ENCODE data around the gene HIF1A.
"Not testable (repeated sequence)": the region's sequence is repeated elsewhere in the genome, so short reads cannot be mapped to it uniquely, and the experiment has no call there.

The HIF1A gene

GRCh38 chr14:61751475-61751989 is 56.2 kb downstream of the HIF1A start:
- H4K20me1 ChIP-seq (ENCODE audit: insufficient read depth, low read length): peaks cover 9% of the 10 kb centered on the region; the same call in 1 of the 2 replicates
- TF ChIP-seq CTCF (IDR thresholded peaks at IDR 0.05; ENCODE audit: low read depth, low read length): no peak
- no peak for TF ChIP-seq EZH2phosphoT487 (IDR thresholded peaks at IDR 0.05; ENCODE audit: low read depth)
- H3K9me3 ChIP-seq (ENCODE audit: insufficient read depth, low read length): no peaks in the 10 kb centered on the region
- peak overlapping the region; percentile 71 for H3K4me2 ChIP-seq (ENCODE audit: low read length)
- peak overlapping the region; percentile 89 for H3K4me3 ChIP-seq (ENCODE audit: low read length)
- no peak overlapping the region for H2AFZ ChIP-seq (ENCODE audit: low read depth, low read length)
- H3K4me1 ChIP-seq (ENCODE audit: low read length): peaks cover 44% of the 10 kb centered on the region
- H3K27me3 ChIP-seq (ENCODE audit: low read depth, low read length): no peaks in the 10 kb centered on the region
- H3K27ac ChIP-seq (ENCODE audit: low read length): peak overlapping the region; percentile 60
- H3K79me2 ChIP-seq (ENCODE audit: low read length): peaks cover 34% of the 10 kb centered on the region
- H3K9ac ChIP-seq (ENCODE audit: low read length): peak overlapping the region; percentile 70
- H3K36me3 ChIP-seq (replicated peaks; ENCODE audit: low read depth, low read length): peaks cover 48% of the 10 kb centered on the region

GRCh38 chr14:61752626-61753025 is 57.3 kb downstream of the HIF1A start:
- Histone ChIP-seq H3K9ac (ENCODE audit: low read length) (no peak overlapping the region), H3K27ac (ENCODE audit: low read length) (peak overlapping the region; percentile 53), H3K4me3 (ENCODE audit: low read length) (peak overlapping the region; percentile 89), H3K4me2 (ENCODE audit: low read length) (peak overlapping the region; percentile 71), H3K79me2 (ENCODE audit: low read length) (peaks cover 23% of the 10 kb centered on the region), H3K4me1 (ENCODE audit: low read length) (peaks cover 42% of the 10 kb centered on the region), H3K36me3 (replicated peaks; ENCODE audit: low read depth, low read length) (peaks cover 37% of the 10 kb centered on the region), H3K27me3 (ENCODE audit: low read depth, low read length) (no peaks in the 10 kb centered on the region), H3K9me3 (ENCODE audit: insufficient read depth, low read length) (no peaks in the 10 kb centered on the region), H4K20me1 (ENCODE audit: insufficient read depth, low read length) (no peaks in the 10 kb centered on the region), H2AFZ (ENCODE audit: low read depth, low read length) (no peak overlapping the region)
- TF ChIP-seq EZH2phosphoT487 (IDR thresholded peaks at IDR 0.05; ENCODE audit: low read depth) (no peak), CTCF (IDR thresholded peaks at IDR 0.05; ENCODE audit: low read depth, low read length) (no peak)

- Histone ChIP-seq H3K27ac (ENCODE audit: low read length) (no peak overlapping the region), H3K9me3 (ENCODE audit: insufficient read depth, low read length) (no peaks in the 10 kb centered on the region), H3K9ac (ENCODE audit: low read length) (no peak overlapping the region), H2AFZ (ENCODE audit: low read depth, low read length) (no peak overlapping the region), H3K36me3 (replicated peaks; ENCODE audit: low read depth, low read length) (peaks cover 28% of the 10 kb centered on the region), H3K79me2 (ENCODE audit: low read length) (peaks cover 13% of the 10 kb centered on the region), H4K20me1 (ENCODE audit: insufficient read depth, low read length) (no peaks in the 10 kb centered on the region), H3K4me1 (ENCODE audit: low read length) (peaks cover 33% of the 10 kb centered on the region), H3K4me3 (ENCODE audit: low read length) (no peak overlapping the region), H3K4me2 (ENCODE audit: low read length) (peak overlapping the region; percentile 71; the same call in 1 of the 2 replicates), H3K27me3 (ENCODE audit: low read depth, low read length) (no peaks in the 10 kb centered on the region)
- TF ChIP-seq CTCF (IDR thresholded peaks at IDR 0.05; ENCODE audit: low read depth, low read length) (no peak), EZH2phosphoT487 (IDR thresholded peaks at IDR 0.05; ENCODE audit: low read depth) (no peak)
These were observed 58.3 kb downstream of the HIF1A start for GRCh38 chr14:61753631-61754030.

- H3K27ac ChIP-seq (ENCODE audit: low read length): no peak overlapping the region
These were observed 59.5 kb downstream of the HIF1A start for GRCh38 chr14:61754627-61755381.

GRCh38 chr14:61755382-61755742 is 60.0 kb downstream of the HIF1A start:
- not testable (repeated sequence) for H3K27me3 ChIP-seq (ENCODE audit: low read depth, low read length); H3K79me2 ChIP-seq (ENCODE audit: low read length); H3K9ac ChIP-seq (ENCODE audit: low read length); H2AFZ ChIP-seq (ENCODE audit: low read depth, low read length); H3K4me3 ChIP-seq (ENCODE audit: low read length); H4K20me1 ChIP-seq (ENCODE audit: insufficient read depth, low read length); H3K27ac ChIP-seq (ENCODE audit: low read length); H3K4me2 ChIP-seq (ENCODE audit: low read length); H3K9me3 ChIP-seq (ENCODE audit: insufficient read depth, low read length)
- Histone ChIP-seq H3K36me3 (replicated peaks; ENCODE audit: low read depth, low read length) (peaks cover 10% of the 10 kb centered on the region), H3K4me1 (ENCODE audit: low read length) (peaks cover 25% of the 10 kb centered on the region)

More at GRCh38 chr14:61754627-61755381, 59.5 kb downstream of the HIF1A start:
- H3K36me3 ChIP-seq (replicated peaks; ENCODE audit: low read depth, low read length): peaks cover 16% of the 10 kb centered on the region
- no peaks in the 10 kb centered on the region for H4K20me1 ChIP-seq (ENCODE audit: insufficient read depth, low read length)
- no peak overlapping the region for H3K4me2 ChIP-seq (ENCODE audit: low read length)
- no peaks in the 10 kb centered on the region for H3K27me3 ChIP-seq (ENCODE audit: low read depth, low read length)
- H3K4me1 ChIP-seq (ENCODE audit: low read length): peaks cover 25% of the 10 kb centered on the region
- no peak for TF ChIP-seq EZH2phosphoT487 (IDR thresholded peaks at IDR 0.05; ENCODE audit: low read depth)
- no peak for TF ChIP-seq CTCF (IDR thresholded peaks at IDR 0.05; ENCODE audit: low read depth, low read length)
- no peak overlapping the region for H3K9ac ChIP-seq (ENCODE audit: low read length)
- H2AFZ ChIP-seq (ENCODE audit: low read depth, low read length): no peak overlapping the region
- no peaks in the 10 kb centered on the region for H3K9me3 ChIP-seq (ENCODE audit: insufficient read depth, low read length)
- H3K79me2 ChIP-seq (ENCODE audit: low read length): peaks cover 4% of the 10 kb centered on the region; the same call in 1 of the 2 replicates
- H3K4me3 ChIP-seq (ENCODE audit: low read length): no peak overlapping the region

Data from OCI-LY3 (cell line).